GM19467 (cell line): ENCODE data around the gene DENND1A.

Experiments
- ATAC-seq: cut with Tn5 transposase; IDR thresholded peaks from one replicate; pipeline ENCODE4 v1.9.1; 2021; ENCODE audit warnings: mild to moderate bottlenecking, moderate library complexity; ENCODE audit not compliant: unreplicated experiment

DENND1A gene

GRCh38 chr9:123478160-123478559, 451.8 kb downstream of the DENND1A start:
- ATAC-seq: no peak

DNA sequence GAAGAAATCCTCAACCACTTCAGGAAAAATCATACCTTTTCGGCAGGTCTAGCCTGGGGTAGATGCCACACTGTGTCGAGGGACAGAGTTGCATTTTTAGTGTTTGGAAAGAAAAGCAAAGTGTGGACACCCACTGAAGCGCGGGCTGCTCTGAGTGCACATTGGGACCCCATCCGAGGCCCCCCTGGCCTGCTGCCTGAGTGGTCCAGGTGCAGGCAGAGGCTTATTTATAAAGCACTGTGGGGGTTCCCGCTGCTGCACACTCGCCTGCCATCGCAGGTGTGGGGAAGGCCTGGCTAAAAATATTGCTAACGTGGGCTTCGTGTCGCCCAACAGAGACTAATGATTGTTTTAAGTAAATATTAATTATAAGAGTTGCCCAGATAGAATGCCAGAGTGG, 454.5 kb downstream of the DENND1A start:
- ATAC-seq: no peak

GRCh38 chr9:123472862-123473614, 456.9 kb downstream of the DENND1A start:
- no peak for ATAC-seq

GRCh38 chr9:123471843-123472570, 457.9 kb downstream of the DENND1A start:
- ATAC-seq: no peak

DNA sequence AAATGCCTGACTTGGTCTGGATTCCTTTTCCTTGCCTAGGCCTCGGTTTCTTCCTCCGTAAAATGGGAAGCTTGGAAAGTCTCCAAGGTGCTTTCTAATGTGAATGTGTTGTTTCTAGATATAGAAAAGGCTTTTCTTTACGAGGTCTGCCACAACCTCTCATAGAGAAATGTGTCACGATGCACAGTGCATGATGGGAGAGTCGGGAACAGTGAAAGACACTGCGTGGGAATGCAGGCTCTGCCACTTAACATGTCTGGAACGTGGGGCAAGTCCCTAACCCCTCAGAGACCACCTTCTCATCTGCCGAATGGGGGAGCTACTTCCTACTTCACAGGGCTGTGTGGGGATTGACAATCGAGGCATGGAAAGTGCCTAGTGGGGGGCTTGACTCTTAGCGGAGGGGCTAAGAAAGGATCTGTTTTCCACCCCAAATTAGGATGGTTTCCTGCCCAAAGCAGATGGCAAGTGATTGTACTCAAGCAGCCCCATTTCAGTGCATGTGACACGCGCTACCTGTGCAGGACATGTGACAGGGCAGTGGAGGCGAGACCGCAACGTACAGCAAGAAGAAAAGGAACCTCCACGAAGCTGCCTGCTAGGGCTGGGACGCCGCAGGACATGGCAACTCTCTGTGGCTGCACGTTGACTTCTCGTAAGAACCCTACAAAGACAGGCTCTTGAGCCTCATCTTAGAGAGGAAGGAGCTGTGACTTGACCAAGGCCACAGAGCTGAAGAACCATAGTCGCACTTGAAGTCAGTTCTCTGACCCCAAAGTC, 458.7 kb downstream of the DENND1A start:
- no peak for ATAC-seq

DNA sequence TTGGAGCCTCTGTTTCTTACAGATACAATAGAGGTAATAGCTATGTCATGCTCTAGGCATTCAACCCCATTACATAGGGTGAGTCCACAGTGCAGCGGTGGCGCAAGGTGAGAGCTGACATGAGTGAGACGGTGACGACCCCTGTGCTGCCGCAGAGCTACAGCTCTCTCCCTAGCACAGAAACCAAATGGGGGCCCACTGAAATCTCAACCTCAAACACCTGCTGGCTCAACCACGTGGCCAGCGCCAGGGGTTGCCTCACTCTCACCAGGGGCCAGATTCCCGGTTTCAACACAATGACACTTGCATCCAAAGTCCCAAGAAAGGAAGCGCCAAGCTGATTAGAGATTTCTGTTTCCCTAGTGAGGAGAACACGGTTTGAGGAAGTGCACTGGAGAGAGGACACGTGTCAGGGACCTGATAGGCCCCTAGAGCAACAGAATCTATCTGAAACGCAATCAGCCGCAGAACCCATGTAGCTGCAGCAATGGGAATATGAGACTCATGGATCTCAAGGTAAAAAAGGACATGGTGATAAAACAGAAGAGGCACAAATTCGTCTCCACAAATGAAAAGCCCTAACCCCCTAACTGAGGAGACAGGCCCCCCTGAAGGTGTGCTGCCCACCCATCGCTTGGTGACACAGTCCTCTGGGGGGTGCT, 459.7 kb downstream of the DENND1A start:
- no peak for ATAC-seq

DNA sequence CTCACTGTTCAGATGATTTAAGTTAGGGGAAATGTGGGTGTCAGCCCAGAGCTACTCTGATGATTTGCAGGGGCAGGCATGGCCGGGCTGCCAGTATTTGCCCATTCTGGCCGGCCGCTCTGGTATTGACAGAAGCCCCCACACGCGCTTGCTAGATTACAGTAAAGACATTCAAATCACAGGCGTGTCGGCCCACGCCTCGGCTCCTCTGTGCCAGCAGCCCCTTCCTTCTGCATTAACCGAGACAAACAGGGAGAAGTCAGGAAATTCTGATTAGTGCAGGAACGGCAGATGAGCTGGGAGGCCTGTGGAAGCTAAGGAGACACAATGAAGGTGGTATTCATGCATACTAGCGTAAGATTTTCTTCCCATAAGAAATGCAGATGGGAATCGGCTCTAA, 460.6 kb downstream of the DENND1A start:
- ATAC-seq: no peak

DNA sequence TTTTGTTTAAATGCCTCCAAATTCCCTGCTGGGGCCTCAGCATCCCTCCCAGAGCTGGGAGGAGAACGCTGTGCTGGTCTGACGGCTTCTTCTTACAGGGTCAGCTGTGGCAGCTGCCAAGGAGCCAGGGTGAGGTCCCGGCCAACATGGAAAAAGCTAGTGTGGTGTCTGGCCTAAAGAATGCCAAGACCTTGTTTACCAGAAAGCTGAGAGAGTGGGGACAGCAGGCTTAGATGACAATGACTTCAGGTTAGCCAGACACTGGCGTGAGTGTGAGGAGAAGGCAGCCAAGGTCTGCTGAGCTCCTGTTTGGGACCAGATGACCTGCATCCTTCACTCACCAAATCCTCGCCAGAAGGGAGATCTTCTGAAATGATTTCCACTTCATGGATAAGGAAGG, 461.4 kb downstream of the DENND1A start:
- ATAC-seq: no peak

- no peak for ATAC-seq
These were observed 464.6 kb downstream of the DENND1A start for GRCh38 chr9:123465304-123465703.

- no peak for ATAC-seq
These were observed 469.8 kb downstream of the DENND1A start for GRCh38 chr9:123460091-123460490.

GRCh38 chr9:123457583-123457982, 472.3 kb downstream of the DENND1A start:
- no peak for ATAC-seq

GRCh38 chr9:123456011-123456410, 473.9 kb downstream of the DENND1A start:
- ATAC-seq: no peak

DNA sequence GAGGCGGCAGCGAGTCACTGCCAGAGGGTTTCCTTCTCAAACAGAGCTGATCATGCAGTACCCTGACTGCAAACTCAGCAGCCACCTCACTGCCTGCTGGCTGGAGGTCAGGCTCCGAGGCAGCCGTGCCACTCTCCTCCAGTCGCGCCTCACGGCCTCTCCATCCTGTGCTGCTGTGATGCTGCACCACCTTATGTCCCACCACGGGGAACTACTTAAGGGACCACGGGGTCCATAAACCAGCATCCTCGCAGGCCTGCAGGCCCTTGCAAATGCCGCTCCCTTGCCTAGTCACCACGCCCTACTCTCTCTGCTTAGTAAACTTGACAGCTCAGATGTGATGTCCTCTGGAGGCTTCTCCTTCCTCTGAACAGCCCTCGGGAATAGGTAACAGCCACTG, 474.7 kb downstream of the DENND1A start:
- no peak for ATAC-seq

- no peak for ATAC-seq
These were observed 475.6 kb downstream of the DENND1A start for GRCh38 chr9:123454361-123454760.

- ATAC-seq: no peak
These were observed 476.1 kb downstream of the DENND1A start for GRCh38 chr9:123453831-123454321.

DNA sequence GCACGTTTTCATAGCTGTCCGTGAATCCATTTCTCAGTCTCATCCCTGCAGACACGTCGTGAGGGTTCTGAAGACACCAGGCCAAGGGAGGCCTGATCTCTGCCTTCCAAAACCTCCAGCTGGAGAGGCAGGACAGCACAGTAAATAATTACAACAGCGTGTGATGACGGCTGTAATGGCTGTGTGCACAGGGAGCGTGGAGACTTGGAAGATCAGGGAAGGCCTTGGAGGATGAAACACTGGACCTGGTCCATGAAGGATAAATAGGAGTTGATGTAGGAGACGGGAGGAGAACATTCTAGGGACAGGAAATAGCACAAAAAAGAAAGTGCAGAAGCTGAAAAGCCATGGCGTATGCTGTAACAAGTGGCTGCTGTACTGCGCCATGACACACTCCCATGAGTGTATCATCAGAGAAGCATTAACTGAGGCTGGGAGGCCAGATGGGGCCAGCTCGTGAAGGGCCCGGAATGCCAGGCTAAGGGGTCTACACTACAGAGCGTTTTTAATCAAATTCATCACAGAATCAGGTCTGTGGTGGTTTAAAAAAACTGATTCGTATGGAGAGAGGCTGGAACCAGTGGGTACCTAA, 476.8 kb downstream of the DENND1A start:
- no peak for ATAC-seq

DNA sequence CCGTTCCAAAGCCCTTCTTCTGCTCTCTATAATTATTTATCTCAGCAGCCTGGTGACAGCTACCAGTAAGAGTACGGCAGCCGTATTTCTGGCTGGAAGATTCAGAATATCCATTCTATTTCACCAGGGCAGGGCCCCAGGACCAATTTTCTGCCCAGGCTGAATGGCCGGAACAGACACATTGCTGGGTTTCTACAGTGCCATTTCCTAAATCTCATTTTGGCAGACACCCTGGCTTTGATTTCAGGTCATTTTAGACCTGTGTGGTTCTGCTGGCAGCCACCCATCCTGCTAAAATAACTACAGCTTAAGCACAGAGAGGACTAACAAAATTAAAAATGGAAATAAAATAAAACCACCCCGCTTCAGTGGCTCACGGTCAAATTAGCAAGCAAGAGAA, 478.9 kb downstream of the DENND1A start:
- ATAC-seq: no peak

- no peak for ATAC-seq
These were observed 479.7 kb downstream of the DENND1A start for GRCh38 chr9:123450098-123450770.

DNA sequence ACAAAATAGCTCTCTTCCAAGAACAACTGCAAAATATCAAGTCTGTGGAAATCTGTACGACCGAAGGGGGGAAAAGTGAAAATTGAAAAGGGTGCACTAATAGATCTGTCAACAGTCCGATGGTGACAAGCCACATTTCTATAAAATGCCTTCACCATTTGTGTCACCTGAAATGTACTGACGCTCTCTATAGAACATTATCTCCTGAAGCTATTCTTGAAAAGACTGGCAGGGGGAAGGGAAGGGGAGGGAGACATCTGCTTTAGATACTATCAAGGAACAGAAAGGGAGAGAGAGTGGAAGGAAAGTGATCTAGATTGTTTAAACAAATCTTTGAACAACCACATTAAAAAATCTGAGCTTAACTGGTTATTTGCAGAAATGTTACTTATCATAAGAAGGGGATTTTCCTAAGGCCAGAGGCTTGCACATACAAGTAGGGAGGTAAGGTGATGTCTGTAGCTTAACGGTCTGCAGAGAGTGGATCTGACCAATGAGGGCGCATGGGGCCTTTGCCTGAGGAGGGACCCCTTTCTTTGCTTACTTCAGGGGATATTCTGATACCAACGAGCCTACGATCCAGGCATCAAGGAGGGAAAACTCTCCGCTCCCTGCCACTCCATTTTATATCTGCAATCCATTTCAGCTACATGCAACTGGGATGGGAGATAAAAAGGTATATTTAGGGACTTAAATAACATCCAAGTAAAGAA, 481.8 kb downstream of the DENND1A start:
- ATAC-seq: no peak
